Renal cortex interstitium (tissue), 11 donors: Measurements from ENCODE around the gene TEKT2. TPM values are rescaled to one million over a fixed set of nuclear protein-coding genes. Genes with fewer than 3 reads are reported as not detected.
A peak's percentile ranks its signal among the peaks of the same experiment; 100 is the strongest.

Experiments
- DNase-seq, 11 donors: peaks; one replicate each; pipeline ENCODE4 v3.0.0-alpha.2; 2013; ENCODE audit warnings: low read depth in 9 of 11, low spot score in 4 of 11; ENCODE audit errors: extremely low read depth in 1 of 11
- polyA plus RNA-seq, 3 donors: library from polyadenylated mRNA; unstranded; fragments of 120-200 nt; gene quantifications; one replicate each; pipeline ENCODE4 v1.2.1, GENCODE V29; 2013; ENCODE audit not compliant: insufficient read length in 3 of 3

Gene TEKT2
- polyA plus RNA-seq, 3 donors = 11.5 to 14.9 (median 13.0) TPM

- no peak for DNase-seq
These were observed 38.5 kb downstream of the TEKT2 start for GRCh38 chr1:36122062-36123030.

- no peak for DNase-seq
These were observed 39.5 kb downstream of the TEKT2 start for GRCh38 chr1:36123356-36123755.

GRCh38 chr1:36124404-36125128 lies 40.7 kb downstream of the TEKT2 start:
- no peak for DNase-seq

- no peak for DNase-seq
These were observed 41.5 kb downstream of the TEKT2 start, which contains the start of gene COL8A2 for GRCh38 chr1:36125129-36125991. TSS of gene COL8A2 (minus strand) at chr1:36125222. CDS start at chr1:36100242, 24,980 bp downstream.

GRCh38 chr1:36126005-36126716 lies 42.3 kb downstream of the TEKT2 start:
- no peak for DNase-seq

- no peak for DNase-seq
These were observed 43.1 kb downstream of the TEKT2 start for GRCh38 chr1:36126797-36127500.

GRCh38 chr1:36128126-36128904 lies 44.4 kb downstream of the TEKT2 start:
- no peak for DNase-seq

GRCh38 chr1:36128905-36129206 lies 45.0 kb downstream of the TEKT2 start:
- no peak for DNase-seq

GRCh38 chr1:36132029-36132428 lies 48.1 kb downstream of the TEKT2 start:
- DNase-seq = no peak

- DNase-seq = no peak
These were observed 49.6 kb downstream of the TEKT2 start for GRCh38 chr1:36133484-36133883.

GRCh38 chr1:36134031-36134430 lies 50.1 kb downstream of the TEKT2 start:
- no peak for DNase-seq

- DNase-seq = peak in 5 of 11 donors; percentile 48 to 69 (median 51)
These were observed 50.8 kb downstream of the TEKT2 start for GRCh38 chr1:36134505-36135329.

- DNase-seq = no peak
These were observed 51.4 kb downstream of the TEKT2 start for GRCh38 chr1:36135330-36135667.

GRCh38 chr1:36135796-36136195 lies 51.9 kb downstream of the TEKT2 start:
- DNase-seq = no peak

- no peak for DNase-seq
These were observed 52.6 kb downstream of the TEKT2 start for GRCh38 chr1:36136535-36136934.

GRCh38 chr1:36137226-36137625 lies 53.3 kb downstream of the TEKT2 start:
- no peak for DNase-seq

GRCh38 chr1:36137776-36138175 lies 53.9 kb downstream of the TEKT2 start:
- DNase-seq = no peak
